GM12873 (cell line): ENCODE results near the gene CACNB2.

Experiments
- TF ChIP-seq, protein P1 (sequence below): IDR thresholded peaks from 2 replicates; pipeline ENCODE4 v1.5.1; 2012; ENCODE audit warnings: low read depth, mild to moderate bottlenecking, moderate library complexity, low read length, control low read depth; ENCODE audit not compliant: insufficient read depth; ENCODE audit errors: missing control alignments

Gene CACNB2

GRCh38 chr10:18164093-18164492 lies 23.9 kb downstream of the CACNB2 start:
- TF ChIP-seq, protein P1, sequence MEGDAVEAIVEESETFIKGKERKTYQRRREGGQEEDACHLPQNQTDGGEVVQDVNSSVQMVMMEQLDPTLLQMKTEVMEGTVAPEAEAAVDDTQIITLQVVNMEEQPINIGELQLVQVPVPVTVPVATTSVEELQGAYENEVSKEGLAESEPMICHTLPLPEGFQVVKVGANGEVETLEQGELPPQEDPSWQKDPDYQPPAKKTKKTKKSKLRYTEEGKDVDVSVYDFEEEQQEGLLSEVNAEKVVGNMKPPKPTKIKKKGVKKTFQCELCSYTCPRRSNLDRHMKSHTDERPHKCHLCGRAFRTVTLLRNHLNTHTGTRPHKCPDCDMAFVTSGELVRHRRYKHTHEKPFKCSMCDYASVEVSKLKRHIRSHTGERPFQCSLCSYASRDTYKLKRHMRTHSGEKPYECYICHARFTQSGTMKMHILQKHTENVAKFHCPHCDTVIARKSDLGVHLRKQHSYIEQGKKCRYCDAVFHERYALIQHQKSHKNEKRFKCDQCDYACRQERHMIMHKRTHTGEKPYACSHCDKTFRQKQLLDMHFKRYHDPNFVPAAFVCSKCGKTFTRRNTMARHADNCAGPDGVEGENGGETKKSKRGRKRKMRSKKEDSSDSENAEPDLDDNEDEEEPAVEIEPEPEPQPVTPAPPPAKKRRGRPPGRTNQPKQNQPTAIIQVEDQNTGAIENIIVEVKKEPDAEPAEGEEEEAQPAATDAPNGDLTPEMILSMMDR, result no peak

GRCh38 chr10:18164748-18165361 lies 24.6 kb downstream of the CACNB2 start:
- TF ChIP-seq, protein P1, result no peak

- TF ChIP-seq, protein P1, result no peak
Observed at GRCh38 chr10:18178854-18179483, 38.7 kb downstream of the CACNB2 start.

DNA sequence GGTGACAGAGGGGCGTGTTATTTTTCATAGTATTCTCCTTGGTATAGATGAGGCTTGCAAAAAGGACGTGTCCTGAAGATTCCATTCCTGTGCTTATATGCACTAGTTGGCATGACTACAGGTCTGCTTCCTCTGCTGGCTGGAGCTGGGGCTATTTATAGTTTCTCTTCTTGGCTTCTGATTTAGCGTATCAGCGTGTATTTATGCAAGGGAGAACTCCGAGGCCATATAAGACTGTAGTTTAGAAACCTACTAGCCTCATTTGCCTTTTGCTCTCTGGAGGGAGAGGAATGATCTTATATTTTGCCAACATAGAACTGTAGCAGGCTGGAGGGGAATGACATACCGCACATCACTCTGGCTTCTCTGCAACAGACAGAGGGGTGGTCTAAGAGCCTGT lies 39.7 kb downstream of the CACNB2 start:
- TF ChIP-seq, protein P1, result no peak

DNA sequence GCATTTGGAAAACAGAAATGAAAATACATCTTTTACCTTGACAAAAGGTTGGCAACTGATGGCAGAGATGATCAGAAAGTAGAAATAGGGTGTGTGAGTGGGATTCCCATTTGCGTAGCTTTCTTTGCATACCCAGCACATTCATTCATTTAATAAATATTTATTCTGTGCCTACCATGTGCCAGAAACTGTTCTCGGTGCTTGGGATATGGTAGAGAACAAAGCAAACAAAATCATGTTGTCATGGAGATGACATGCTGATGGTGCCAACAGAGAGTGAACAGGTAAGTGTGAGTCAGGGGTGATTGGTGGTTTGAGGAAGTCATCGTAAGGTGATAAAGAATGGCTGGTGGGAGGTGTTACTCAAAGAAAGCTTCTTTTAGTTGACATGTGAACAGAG lies 45.4 kb downstream of the CACNB2 start:
- TF ChIP-seq, protein P1, result no peak

GRCh38 chr10:18190840-18191239 lies 50.6 kb downstream of the CACNB2 start:
- TF ChIP-seq, protein P1, result no peak

- TF ChIP-seq, protein P1, result no peak
Observed at GRCh38 chr10:18194634-18195033, 54.4 kb downstream of the CACNB2 start.
